A549 treated with CpdA at 1 μM for 4 hours (cell line): ENCODE results near the gene TMEM106C. TPM values are rescaled to one million over a fixed set of nuclear protein-coding genes. Genes with fewer than 3 reads are reported as not detected.

Experiments used
- total RNA-seq: library from RNA; stranded (reverse); fragments of 200-300 nt; extraction: Qiagen RNA extraction; gene quantifications from 5 replicates; pipeline ENCODE4 v1.2.3, GENCODE V29; 2022; ENCODE audit warnings: low read depth

The TMEM106C gene
- 109 to 133 TPM (median 121 TPM) in 5 replicates for total RNA-seq

DNA sequence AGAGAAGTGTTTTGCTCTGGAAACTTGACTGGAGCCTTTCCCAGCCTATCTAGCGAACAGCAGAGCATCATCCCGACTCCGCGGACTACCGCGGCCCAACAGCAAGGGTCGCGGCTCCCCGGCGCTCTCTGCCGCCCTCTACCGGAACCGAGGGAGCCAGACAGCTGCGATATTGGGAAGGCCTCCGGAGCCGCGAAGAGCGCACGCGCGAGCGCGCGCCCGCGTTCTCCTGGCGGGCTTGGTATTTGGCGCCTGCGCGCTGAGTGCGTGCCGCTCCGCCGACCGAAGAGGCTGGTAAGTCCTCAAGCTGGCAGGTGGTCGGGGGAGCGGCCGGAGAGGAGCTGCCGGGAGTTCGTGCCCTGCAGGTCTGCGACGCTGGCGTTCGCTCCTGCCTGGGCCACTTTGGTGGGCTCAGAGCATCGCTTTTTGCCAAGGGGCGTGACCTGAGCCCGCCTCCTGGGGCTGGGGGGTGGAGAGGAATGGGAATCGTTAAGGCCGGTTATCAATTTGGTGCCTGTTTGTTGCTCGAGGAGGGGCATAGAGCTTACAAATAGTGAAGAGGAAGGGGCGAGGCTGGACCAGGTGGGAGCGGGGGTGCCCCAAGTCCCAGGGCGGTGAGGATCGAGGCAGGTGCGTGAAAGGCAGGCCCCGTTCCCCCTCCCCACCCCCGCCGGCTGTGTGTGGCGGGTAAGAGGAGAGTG, at the start of gene TMEM106C:
TMEM106C (plus strand) TSS at position 257 of the 701 bp plus-strand sequence. CDS start 641 bp downstream, outside the sequence.

GRCh38 chr12:48004053-48004941, 40.9 kb downstream of the TMEM106C start, which contains the start of gene COL2A1:
TSS of gene COL2A1 (minus strand) at chr12:48004476. CDS start at chr12:48004321, 155 bp downstream.

Other genes with a start within 250 kb of the TMEM106C start
- not detected in 5 replicates for gene ENDOU, start 238.1 kb upstream of the TMEM106C start, total RNA-seq
- gene RAPGEF3, start 204.7 kb upstream of the TMEM106C start, total RNA-seq = 0.57 to 0.94 TPM (median 0.72 TPM) in 5 replicates
- gene SLC48A1, start 190.4 kb upstream of the TMEM106C start, total RNA-seq = 24.1 to 31.5 TPM (median 29.1 TPM) in 5 replicates
- gene HDAC7, start 143.7 kb upstream of the TMEM106C start, total RNA-seq = 37.1 to 53.2 TPM (median 44.8 TPM) in 5 replicates
- 2.9 to 4.1 TPM (median 3.2 TPM) in 5 replicates for gene VDR, start 58.6 kb upstream of the TMEM106C start, total RNA-seq
- 0.02 to 0.15 TPM (median 0.08 TPM) in 3 of 5 replicates, not detected in the others for gene COL2A1, start 40.9 kb downstream of the TMEM106C start, total RNA-seq
- 11.1 to 15.9 TPM (median 12.8 TPM) in 5 replicates for gene SENP1, start 142.5 kb downstream of the TMEM106C start, total RNA-seq
- gene PFKM, start 155.8 kb downstream of the TMEM106C start, total RNA-seq = 26.5 to 29.9 TPM (median 28.1 TPM) in 5 replicates
- gene ASB8, start 193.9 kb downstream of the TMEM106C start, total RNA-seq = 11.0 to 29.3 TPM (median 13.4 TPM) in 5 replicates
- 2.5 to 3.6 TPM (median 3.2 TPM) in 5 replicates for gene CCDC184, start 220.0 kb downstream of the TMEM106C start, total RNA-seq
- gene OR10AD1, start 239.7 kb downstream of the TMEM106C start, total RNA-seq = not detected in 5 replicates